ENCODE data around the gene RNF144B.
A peak's percentile ranks its signal among the peaks of the same experiment; 100 is the strongest.
"Not testable (repeated sequence)": the region's sequence is repeated elsewhere in the genome, so short reads cannot be mapped to it uniquely, and the experiment has no call there.

The RNF144B gene

GRCh38 chr6:18392346-18392877, 5.3 kb downstream of the RNF144B start:
- no peak for DNase-seq (ENCODE audit: low read depth)
- TF ChIP-seq, protein P1, sequence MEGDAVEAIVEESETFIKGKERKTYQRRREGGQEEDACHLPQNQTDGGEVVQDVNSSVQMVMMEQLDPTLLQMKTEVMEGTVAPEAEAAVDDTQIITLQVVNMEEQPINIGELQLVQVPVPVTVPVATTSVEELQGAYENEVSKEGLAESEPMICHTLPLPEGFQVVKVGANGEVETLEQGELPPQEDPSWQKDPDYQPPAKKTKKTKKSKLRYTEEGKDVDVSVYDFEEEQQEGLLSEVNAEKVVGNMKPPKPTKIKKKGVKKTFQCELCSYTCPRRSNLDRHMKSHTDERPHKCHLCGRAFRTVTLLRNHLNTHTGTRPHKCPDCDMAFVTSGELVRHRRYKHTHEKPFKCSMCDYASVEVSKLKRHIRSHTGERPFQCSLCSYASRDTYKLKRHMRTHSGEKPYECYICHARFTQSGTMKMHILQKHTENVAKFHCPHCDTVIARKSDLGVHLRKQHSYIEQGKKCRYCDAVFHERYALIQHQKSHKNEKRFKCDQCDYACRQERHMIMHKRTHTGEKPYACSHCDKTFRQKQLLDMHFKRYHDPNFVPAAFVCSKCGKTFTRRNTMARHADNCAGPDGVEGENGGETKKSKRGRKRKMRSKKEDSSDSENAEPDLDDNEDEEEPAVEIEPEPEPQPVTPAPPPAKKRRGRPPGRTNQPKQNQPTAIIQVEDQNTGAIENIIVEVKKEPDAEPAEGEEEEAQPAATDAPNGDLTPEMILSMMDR (conservative IDR thresholded peaks at IDR 0.05; ENCODE audit: low read depth, low read length) = no peak
- H3K4me3 ChIP-seq (ENCODE audit: low read depth, low read length) = no peak overlapping the region

GRCh38 chr6:18393698-18394097, 6.5 kb downstream of the RNF144B start:
- TF ChIP-seq, protein P1 (conservative IDR thresholded peaks at IDR 0.05; ENCODE audit: low read depth, low read length) = no peak
- H3K4me3 ChIP-seq (ENCODE audit: low read depth, low read length) = no peak overlapping the region
- DNase-seq (ENCODE audit: low read depth) = no peak

DNA sequence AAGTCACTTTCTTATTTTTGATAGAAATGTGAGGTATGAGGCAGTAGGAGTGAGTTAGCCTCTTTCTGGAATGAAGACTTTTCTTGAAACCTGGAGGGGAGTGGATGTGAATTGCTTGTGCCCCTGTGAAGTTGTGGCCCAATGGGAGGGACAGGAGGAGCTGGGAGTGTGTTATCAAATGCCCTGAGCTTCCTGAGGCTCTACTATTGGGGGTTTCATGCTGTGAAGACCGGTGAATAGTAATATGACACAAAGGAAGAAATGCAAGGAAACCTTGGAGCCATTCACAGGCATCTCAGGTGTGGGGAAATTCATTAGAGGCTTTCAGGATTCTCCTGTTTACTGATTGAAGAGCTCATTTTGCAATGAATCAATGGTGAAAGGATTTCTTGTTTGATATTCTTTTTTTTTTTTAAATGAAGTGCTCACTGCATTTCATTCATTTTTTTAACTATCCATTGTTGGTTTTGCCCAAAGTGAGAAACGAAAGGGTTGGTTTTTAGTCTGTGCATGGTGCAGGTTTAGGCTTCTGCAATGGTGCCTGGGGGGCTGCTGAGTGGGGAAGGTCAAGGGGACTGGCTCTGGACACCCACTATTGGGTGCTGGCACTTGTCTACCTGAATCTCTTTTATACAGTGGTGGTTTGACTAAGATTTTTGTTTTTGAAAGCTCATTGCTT, 8.2 kb downstream of the RNF144B start:
- TF ChIP-seq, protein P1 (conservative IDR thresholded peaks at IDR 0.05; ENCODE audit: low read depth, low read length) = no peak
- H3K4me3 ChIP-seq (ENCODE audit: low read depth, low read length) = no peak overlapping the region
- no peak for DNase-seq (ENCODE audit: low read depth)

DNA sequence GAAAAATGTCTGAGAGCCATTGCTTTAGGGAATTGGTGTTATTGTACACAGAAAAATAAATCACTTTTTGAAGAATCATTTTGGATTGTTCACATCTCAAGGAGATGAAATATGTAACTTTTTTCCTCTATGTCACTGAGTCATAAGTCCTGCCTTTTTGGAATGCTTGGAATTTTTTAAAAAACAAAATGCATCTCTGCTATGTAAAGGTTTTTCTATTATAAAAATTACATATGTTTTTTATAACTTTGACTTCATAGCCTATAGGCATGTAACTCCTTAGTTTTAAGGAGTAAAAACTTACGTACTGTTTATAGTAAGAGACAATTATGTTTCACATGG, 8.7 kb downstream of the RNF144B start:
- TF ChIP-seq, protein P1 (conservative IDR thresholded peaks at IDR 0.05; ENCODE audit: low read depth, low read length) = no peak
- H3K4me3 ChIP-seq (ENCODE audit: low read depth, low read length) = no peak overlapping the region
- peak; percentile 48 for DNase-seq (ENCODE audit: low read depth)

- DNase-seq (ENCODE audit: low read depth) = no peak
- H3K4me3 ChIP-seq (ENCODE audit: low read depth, low read length) = no peak overlapping the region
These were observed 10.6 kb downstream of the RNF144B start for GRCh38 chr6:18397701-18398100.

GRCh38 chr6:18398225-18398624, 11.1 kb downstream of the RNF144B start:
- H3K4me3 ChIP-seq (ENCODE audit: low read depth, low read length); DNase-seq (ENCODE audit: low read depth): not testable (repeated sequence)

More at GRCh38 chr6:18397701-18398100, 10.6 kb downstream of the RNF144B start:
- TF ChIP-seq, protein P1 (conservative IDR thresholded peaks at IDR 0.05; ENCODE audit: low read depth, low read length) = no peak

DNA sequence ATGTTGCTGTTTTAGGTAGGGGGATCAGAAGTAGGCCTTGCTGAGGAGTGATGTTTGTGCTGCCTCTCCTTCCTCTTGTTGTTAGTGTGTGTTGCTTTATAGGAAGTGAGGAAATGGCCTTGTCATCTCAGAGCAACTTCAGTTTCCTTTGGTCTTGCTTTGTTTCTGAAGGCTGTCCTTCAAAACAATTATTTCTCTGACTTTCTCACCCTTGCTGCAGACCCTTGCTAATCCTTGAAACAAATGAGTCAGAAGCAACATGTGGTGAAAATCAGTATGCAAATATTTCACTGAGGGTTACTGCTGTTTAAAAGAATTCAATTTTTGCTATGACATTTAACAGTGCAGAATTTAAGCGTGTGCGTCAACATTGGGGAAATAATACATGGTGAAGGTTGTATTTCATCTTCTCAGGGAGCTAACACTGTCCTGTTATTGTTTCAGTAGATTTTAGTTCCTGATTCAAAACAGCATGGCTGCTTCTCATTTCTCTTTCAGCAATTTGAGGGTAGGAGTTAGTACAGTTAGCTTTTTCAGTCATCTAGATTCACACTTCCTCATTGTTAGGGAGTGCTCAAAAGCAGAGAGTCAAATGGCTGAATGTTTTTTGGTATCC, 13.8 kb downstream of the RNF144B start:
- DNase-seq (ENCODE audit: low read depth) = peak; percentile 44
- no peak overlapping the region for H3K4me3 ChIP-seq (ENCODE audit: low read depth, low read length)
- TF ChIP-seq, protein P1 (conservative IDR thresholded peaks at IDR 0.05; ENCODE audit: low read depth, low read length) = no peak

DNA sequence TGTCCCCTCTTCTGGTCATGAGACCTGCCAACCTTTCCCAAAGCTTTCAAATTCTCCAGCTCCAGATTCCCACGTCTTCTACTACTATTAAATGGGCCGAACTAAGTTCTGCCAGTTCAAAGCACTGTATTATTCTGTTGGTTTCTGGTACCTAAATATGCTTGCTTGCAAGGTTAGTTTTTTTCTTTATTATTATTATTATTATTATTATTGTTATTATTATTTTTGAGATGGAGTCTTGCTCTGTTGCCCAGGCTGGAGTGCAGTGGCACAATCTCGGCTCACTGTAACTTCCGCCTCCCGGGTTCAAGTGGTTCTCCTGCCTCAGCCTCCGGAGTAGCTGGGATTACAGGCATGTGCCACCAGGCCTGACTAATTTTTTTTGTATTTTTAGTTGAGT, 17.8 kb downstream of the RNF144B start:
- H3K4me3 ChIP-seq (ENCODE audit: low read depth, low read length); DNase-seq (ENCODE audit: low read depth): not testable (repeated sequence)

All from choroid plexus epithelial cell (primary cell).